HG02571 (cell line): Measurements from ENCODE around the gene DPCD.
A peak's percentile ranks its signal among the peaks of the same experiment; 100 is the strongest.

Experiments
- ATAC-seq: cut with Tn5 transposase; IDR thresholded peaks from one replicate; pipeline ENCODE4 v1.9.1; 2021; ENCODE audit warnings: mild to moderate bottlenecking, moderate library complexity; ENCODE audit not compliant: unreplicated experiment

The DPCD gene

GRCh38 chr10:101587725-101588653 lies at the start of gene DPCD, which contains the start of gene POLL:
Gene DPCD, plus strand, starts transcription at chr10:101588321. Its CDS starts 16 bp downstream, at chr10:101588337.
Gene POLL, minus strand, starts transcription at chr10:101588257. Its CDS starts 897 bp downstream, at chr10:101587360.
- ATAC-seq, result peak; percentile 93

GRCh38 chr10:101538446-101538845 lies 49.7 kb upstream of the DPCD start:
- no peak for ATAC-seq

GRCh38 chr10:101545898-101546297 lies 42.2 kb upstream of the DPCD start:
- no peak for ATAC-seq

- ATAC-seq, result no peak
These were observed 37.2 kb upstream of the DPCD start for GRCh38 chr10:101550965-101551364.

- no peak for ATAC-seq
These were observed 35.7 kb upstream of the DPCD start for GRCh38 chr10:101552442-101552841.

GRCh38 chr10:101557541-101557940 lies 30.6 kb upstream of the DPCD start:
- ATAC-seq, result no peak

GRCh38 chr10:101558204-101558603 lies 29.9 kb upstream of the DPCD start:
- ATAC-seq, result no peak

- ATAC-seq, result no peak
These were observed 29.2 kb upstream of the DPCD start for GRCh38 chr10:101558671-101559595.

- no peak for ATAC-seq
These were observed 28.4 kb upstream of the DPCD start for GRCh38 chr10:101559596-101560297.

GRCh38 chr10:101560298-101561067 lies 27.6 kb upstream of the DPCD start:
- ATAC-seq, result no peak

- ATAC-seq, result no peak
These were observed 26.8 kb upstream of the DPCD start for GRCh38 chr10:101561068-101561915.

- no peak for ATAC-seq
These were observed 25.9 kb upstream of the DPCD start for GRCh38 chr10:101562231-101562630.

- no peak for ATAC-seq
These were observed 25.1 kb upstream of the DPCD start for GRCh38 chr10:101563007-101563406.

- ATAC-seq, result no peak
These were observed 24.6 kb upstream of the DPCD start for GRCh38 chr10:101563497-101564040.

- no peak for ATAC-seq
These were observed 23.6 kb upstream of the DPCD start for GRCh38 chr10:101564490-101564991.

- no peak for ATAC-seq
These were observed 22.7 kb upstream of the DPCD start for GRCh38 chr10:101565370-101565900.

GRCh38 chr10:101565936-101566332 lies 22.2 kb upstream of the DPCD start:
- ATAC-seq, result no peak
